Mesenchymal stem cell (in vitro differentiated cells and primary cell): ENCODE measurements around the gene PHKB.

ENCODE experiments used
- DNase-seq: peaks from one replicate; pipeline ENCODE4 v3.0.0-alpha.2; 2013
- H2AFZ ChIP-seq: one replicate; pipeline ENCODE4 v1.6.1; 2013; ENCODE audit warnings: low read depth, mild to moderate bottlenecking, control low read depth, inconsistent platforms, low read length, moderate library complexity
- H2AK5ac ChIP-seq: 2 replicates; pipeline ENCODE4 v1.6.1; 2013; ENCODE audit warnings: low read length, moderate library complexity, mild to moderate bottlenecking, inconsistent platforms; ENCODE audit not compliant: severe bottlenecking
- H2BK120ac ChIP-seq: one replicate; pipeline ENCODE4 v1.6.1; 2013; ENCODE audit warnings: low read depth, mild to moderate bottlenecking, inconsistent platforms, low read length, moderate library complexity
- H2BK12ac ChIP-seq, 2 experiments: one replicate each; pipeline ENCODE4 v1.6.1; 2013; ENCODE audit warnings: inconsistent platforms in 2 of 2, low read length in 2 of 2, mild to moderate bottlenecking in 2 of 2, moderate library complexity in 2 of 2, control low read depth in 1 of 2
- H2BK15ac ChIP-seq: one replicate; pipeline ENCODE4 v1.6.1; 2013; ENCODE audit warnings: mild to moderate bottlenecking, low read depth, inconsistent platforms; ENCODE audit not compliant: poor library complexity, severe bottlenecking
- H2BK5ac ChIP-seq: 2 replicates; pipeline ENCODE4 v1.6.1; 2013; ENCODE audit warnings: low read depth, mild to moderate bottlenecking, low read length, control low read depth, inconsistent platforms; ENCODE audit not compliant: poor library complexity, severe bottlenecking
- H3K14ac ChIP-seq, 2 experiments: one replicate each; pipeline ENCODE4 v1.6.1; 2013; ENCODE audit warnings: inconsistent platforms in 2 of 2, low read length in 2 of 2, control low read depth in 1 of 2, mild to moderate bottlenecking in 1 of 2, moderate library complexity in 1 of 2
- H3K18ac ChIP-seq, 2 experiments: one replicate each; pipeline ENCODE4 v1.6.1; 2013; ENCODE audit warnings: inconsistent platforms in 2 of 2, low read length in 2 of 2, control low read depth in 1 of 2, low read depth in 1 of 2, mild to moderate bottlenecking in 1 of 2
- H3K23ac ChIP-seq, 2 experiments: one replicate each; pipeline ENCODE4 v1.6.1; 2013; ENCODE audit warnings: inconsistent platforms in 2 of 2, low read length in 2 of 2, mild to moderate bottlenecking in 2 of 2, moderate library complexity in 2 of 2, control low read depth in 1 of 2
- H3K27ac ChIP-seq: 2 replicates; pipeline ENCODE4 v1.5.1; 2013; ENCODE audit warnings: mild to moderate bottlenecking, moderate library complexity, low read length, control low read depth, inconsistent platforms; ENCODE audit not compliant: poor library complexity, severe bottlenecking
- H3K27me3 ChIP-seq, 2 experiments: 2 replicates each; pipeline versions ENCODE4 v1.6.1 to v1.7.0; 2013; ENCODE audit warnings: low read length in 2 of 2, mild to moderate bottlenecking in 2 of 2, moderate library complexity in 2 of 2, control low read depth in 1 of 2, inconsistent platforms in 1 of 2; ENCODE audit not compliant: control insufficient read depth in 1 of 2, insufficient read depth in 1 of 2
- H3K36me3 ChIP-seq, 2 experiments: 2 replicates each; pipeline versions ENCODE4 v1.6.1 to v1.7.0; 2013; ENCODE audit warnings: low read length in 2 of 2, control low read depth in 1 of 2, inconsistent platforms in 1 of 2, low read depth in 1 of 2, mild to moderate bottlenecking in 1 of 2; ENCODE audit not compliant: insufficient read depth in 2 of 2, control insufficient read depth in 1 of 2
- H3K4ac ChIP-seq, 2 experiments: one replicate each; pipeline ENCODE4 v1.6.1; 2013; ENCODE audit warnings: inconsistent platforms in 2 of 2, low read length in 2 of 2, mild to moderate bottlenecking in 2 of 2, moderate library complexity in 2 of 2, control low read depth in 1 of 2, low read depth in 1 of 2
- H3K4me1 ChIP-seq: 2 replicates; pipeline ENCODE4 v1.6.1; 2013; ENCODE audit warnings: low read depth, low read length, control low read depth; ENCODE audit not compliant: control insufficient read depth, insufficient read depth
- H3K4me2 ChIP-seq: 2 replicates; pipeline ENCODE4 v1.6.1; 2013; ENCODE audit warnings: low read length, mild to moderate bottlenecking, inconsistent platforms; ENCODE audit not compliant: poor library complexity, severe bottlenecking
- H3K4me3 ChIP-seq, 2 experiments: 2 replicates each; pipeline versions ENCODE4 v1.5.1 to v1.7.0; 2013; ENCODE audit warnings: low read length in 2 of 2, mild to moderate bottlenecking in 2 of 2, control low read depth in 1 of 2, low read depth in 1 of 2; ENCODE audit not compliant: insufficient read depth in 1 of 2
- H3K79me1 ChIP-seq: replicated peaks from 2 replicates; pipeline ENCODE4 v1.6.1; 2013; ENCODE audit warnings: mild to moderate bottlenecking, control low read depth, low read length, inconsistent platforms; ENCODE audit not compliant: poor library complexity, severe bottlenecking
- H3K9ac ChIP-seq: 2 replicates; pipeline ENCODE4 v1.7.0; 2013; ENCODE audit warnings: mild to moderate bottlenecking, low read length, moderate library complexity
- H3K9me3 ChIP-seq: 2 replicates; pipeline ENCODE4 v1.7.0; 2013; ENCODE audit warnings: mild to moderate bottlenecking, low read length; ENCODE audit not compliant: control insufficient read depth
- H4K8ac ChIP-seq: one replicate; pipeline ENCODE4 v1.6.1; 2013; ENCODE audit warnings: inconsistent platforms, mild to moderate bottlenecking, low read length, moderate library complexity
- H4K91ac ChIP-seq: one replicate; pipeline ENCODE4 v1.6.1; 2013; ENCODE audit warnings: mild to moderate bottlenecking, low read length, inconsistent platforms
- WGBS: methylation state at CpG from one replicate; pipeline ENCODE4 v1.1.7; 2013; ENCODE audit warnings: mixed read lengths; 5-methylcytosine and 5-hydroxymethylcytosine counted together

Gene PHKB

DNA sequence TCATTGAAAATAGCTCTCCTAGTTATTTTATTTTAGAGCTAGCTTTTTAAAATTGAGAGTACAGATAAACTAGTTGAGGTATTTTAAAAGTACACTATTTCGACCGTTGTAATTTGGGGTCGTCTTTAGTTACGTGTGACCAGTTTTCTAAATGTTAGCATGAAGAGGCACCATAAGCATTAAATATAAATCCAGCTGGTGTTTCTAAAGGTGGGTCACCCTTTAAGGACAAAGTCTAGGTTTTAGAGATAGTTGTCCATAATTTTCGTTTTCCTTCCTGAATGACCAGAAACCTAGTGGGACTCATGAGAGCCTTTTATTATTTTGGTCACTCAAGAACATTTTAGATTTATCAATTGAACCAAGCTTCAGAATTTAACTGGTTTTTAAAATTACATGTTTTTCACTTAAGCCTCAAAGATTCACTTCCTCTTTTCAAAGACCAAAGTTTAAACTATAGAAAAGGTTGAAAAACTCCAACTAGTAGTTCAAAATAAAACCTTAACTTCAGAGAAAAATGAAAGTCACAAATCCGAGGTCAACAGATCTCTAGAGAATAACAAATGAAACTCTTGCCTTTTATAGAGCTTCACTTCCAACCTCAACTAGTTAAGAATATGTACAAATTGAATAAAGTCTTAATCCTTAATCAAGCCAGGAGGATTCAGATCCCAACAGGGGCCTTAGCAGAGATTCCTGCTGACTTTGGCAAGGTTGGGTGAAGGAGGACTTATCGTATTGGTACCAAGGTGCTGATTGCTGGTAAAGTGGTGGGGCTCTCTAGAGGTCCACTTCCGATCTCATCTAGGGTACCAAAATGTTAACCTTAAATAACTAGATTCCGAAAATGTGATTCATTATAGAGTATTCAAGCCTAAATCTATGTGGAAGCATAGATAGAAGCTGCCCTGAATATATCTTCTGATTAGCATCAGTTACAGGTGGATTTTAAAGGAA lies 32.5 kb downstream of the PHKB start:
- WGBS, result 80% methylated on average over 5 of the region's 9 CpGs
- H2BK5ac ChIP-seq, result no peak overlapping the region

DNA sequence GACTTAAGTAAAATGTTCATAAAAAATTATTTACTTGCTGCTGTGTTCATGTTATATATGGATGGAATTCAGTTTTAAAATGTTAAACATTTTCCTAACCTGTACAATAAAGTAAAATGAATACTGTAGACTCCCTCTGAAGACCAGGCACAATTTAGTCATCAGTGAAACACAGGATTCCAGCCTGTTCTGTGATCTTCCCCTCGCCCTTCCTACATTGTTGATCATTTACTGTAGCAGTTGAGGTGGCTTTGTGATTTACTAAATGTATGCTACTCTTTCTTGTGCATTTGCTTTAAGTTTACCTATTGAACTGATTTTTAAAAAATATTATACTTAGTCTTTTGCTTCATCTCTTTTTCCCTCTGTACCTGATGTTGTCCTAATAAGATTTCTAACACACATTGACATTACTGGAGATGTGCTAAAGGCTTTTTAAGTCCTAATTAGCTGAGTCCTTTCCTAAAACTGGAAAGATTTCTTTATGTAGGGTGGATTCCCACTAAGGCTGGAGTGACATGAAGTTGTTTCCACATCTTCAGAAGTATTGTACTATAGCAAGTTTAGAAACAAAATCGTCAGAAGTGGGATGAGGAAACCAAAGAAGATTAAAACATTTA lies 38.1 kb downstream of the PHKB start:
- no peak overlapping the region for H3K18ac ChIP-seq
- no peak overlapping the region for H4K91ac ChIP-seq
- peaks cover 13% of the 10 kb centered on the region for H3K79me1 ChIP-seq
- H2AK5ac ChIP-seq, result no peak overlapping the region
- H3K14ac ChIP-seq, result no peak overlapping the region
- no peak overlapping the region for H2BK12ac ChIP-seq
- no peak overlapping the region for H3K23ac ChIP-seq
- H4K8ac ChIP-seq, result no peak overlapping the region
- H3K4ac ChIP-seq, result no peak overlapping the region
- no peak overlapping the region for H3K27ac ChIP-seq
- no peak overlapping the region for H3K4me2 ChIP-seq
- H2BK5ac ChIP-seq, result no peak overlapping the region
- no peak overlapping the region for H2BK120ac ChIP-seq
- H2AFZ ChIP-seq, result no peak overlapping the region
- 100% methylated on average over 1 of the region's 2 CpGs for WGBS
- H3K9ac ChIP-seq, result no peak overlapping the region
- no peak overlapping the region for H3K4me3 ChIP-seq
- H3K36me3 ChIP-seq, result peaks cover 7 to 55% of the 10 kb centered on the region in 2 experiments
- H3K4me1 ChIP-seq, result no peaks in the 10 kb centered on the region
- no peak for DNase-seq
- H2BK15ac ChIP-seq, result no peak overlapping the region
- no peaks in the 10 kb centered on the region for H3K9me3 ChIP-seq
- no peaks in the 10 kb centered on the region for H3K27me3 ChIP-seq

More for the DNA sequence above, 32.5 kb downstream of the PHKB start:
- DNase-seq, result no peak
- Histone ChIP-seq H3K9me3 (peaks cover 29% of the 10 kb centered on the region), H3K27ac (no peak overlapping the region), H3K79me1 (peaks cover 21% of the 10 kb centered on the region), H2BK120ac (no peak overlapping the region), H3K4me3 (no peak overlapping the region), H3K14ac (no peak overlapping the region), H3K4ac (no peak overlapping the region), H3K4me2 (no peak overlapping the region), H3K4me1 (no peaks in the 10 kb centered on the region), H3K36me3 (peaks cover 6 to 8% of the 10 kb centered on the region in 2 experiments), H3K9ac (no peak overlapping the region), H4K8ac (no peak overlapping the region), H3K27me3 (no peaks in the 10 kb centered on the region), H2BK12ac (no peak overlapping the region), H3K18ac (no peak overlapping the region), H4K91ac (no peak overlapping the region), H2AFZ (no peak overlapping the region), H2AK5ac (no peak overlapping the region), H3K23ac (no peak overlapping the region), H2BK15ac (no peak overlapping the region)

DNA sequence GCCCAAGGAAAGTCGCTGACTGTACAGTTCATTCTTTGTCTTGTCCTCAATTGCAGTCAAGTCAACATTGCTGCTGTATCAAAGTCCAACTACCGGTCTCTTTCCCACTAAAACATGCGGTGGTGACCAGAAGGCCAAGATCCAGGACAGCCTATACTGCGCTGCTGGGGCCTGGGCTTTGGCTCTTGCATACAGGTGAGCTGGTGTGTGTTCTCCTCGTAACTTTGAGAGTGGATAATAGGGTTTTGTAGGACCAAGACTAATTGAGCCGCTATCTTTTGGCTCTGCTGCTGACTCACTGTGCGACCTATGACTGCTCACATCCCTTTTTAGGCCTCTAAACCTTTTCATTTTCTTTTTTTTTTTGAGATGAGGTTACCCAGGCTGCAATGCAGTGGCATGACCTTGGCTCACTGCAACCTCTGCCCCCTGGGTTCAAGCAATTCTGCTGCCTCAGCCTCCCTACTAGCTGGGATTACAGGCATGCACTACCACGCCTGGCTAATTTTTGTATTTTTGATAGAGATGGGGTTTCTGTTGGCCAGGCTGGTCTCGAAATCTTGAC lies 38.7 kb downstream of the PHKB start:
- Histone ChIP-seq H3K4me2 (no peak overlapping the region), H3K23ac (no peak overlapping the region), H3K9ac (no peak overlapping the region), H3K4me3 (no peak overlapping the region), H3K14ac (no peak overlapping the region), H4K91ac (no peak overlapping the region), H2BK120ac (no peak overlapping the region), H2BK15ac (no peak overlapping the region), H3K36me3 (peaks cover 10 to 61% of the 10 kb centered on the region in 2 experiments), H3K9me3 (no peaks in the 10 kb centered on the region), H2AFZ (no peak overlapping the region), H3K27me3 (no peaks in the 10 kb centered on the region), H3K27ac (no peak overlapping the region), H2AK5ac (no peak overlapping the region), H2BK5ac (no peak overlapping the region), H3K18ac (no peak overlapping the region), H3K4me1 (peaks cover 2% of the 10 kb centered on the region), H2BK12ac (no peak overlapping the region), H4K8ac (peak overlapping the region; percentile 20), H3K79me1 (peaks cover 11% of the 10 kb centered on the region), H3K4ac (no peak overlapping the region)
- no peak for DNase-seq
- WGBS, result 97% methylated on average over 9 of the region's 9 CpGs

DNA sequence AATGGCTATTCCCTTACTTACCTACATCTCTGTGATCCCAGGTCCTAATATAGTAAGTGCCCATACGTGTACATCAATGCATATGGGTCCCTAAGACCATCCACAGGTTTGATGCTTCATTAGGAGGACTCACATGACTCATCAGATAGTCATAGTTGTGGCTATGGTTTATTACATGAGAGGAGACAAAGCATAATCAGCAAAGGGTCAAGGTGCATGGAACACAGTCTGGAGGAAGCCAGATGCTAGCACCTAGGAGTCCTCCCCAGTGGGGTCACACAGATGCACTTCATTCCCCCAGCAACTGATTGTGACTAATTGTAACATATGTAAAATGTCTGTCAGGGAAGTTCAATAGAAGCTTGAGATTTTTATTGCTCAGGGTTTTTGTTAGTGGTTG lies 42.8 kb downstream of the PHKB start:
- peak; percentile 73 for DNase-seq
- H3K27ac ChIP-seq, result no peak overlapping the region

More for the DNA sequence above, 42.8 kb downstream of the PHKB start:
- Histone ChIP-seq H3K9ac (no peak overlapping the region), H2AK5ac (no peak overlapping the region), H2BK5ac (no peak overlapping the region), H2AFZ (no peak overlapping the region), H3K4me3 (no peak overlapping the region), H3K36me3 (peaks cover 15 to 67% of the 10 kb centered on the region in 2 experiments), H3K23ac (no peak overlapping the region), H3K4me1 (peaks cover 8% of the 10 kb centered on the region), H4K91ac (no peak overlapping the region), H3K4me2 (no peak overlapping the region), H2BK120ac (no peak overlapping the region), H3K79me1 (peaks cover 6% of the 10 kb centered on the region), H3K14ac (no peak overlapping the region), H4K8ac (no peak overlapping the region), H2BK15ac (no peak overlapping the region), H3K27me3 (no peaks in the 10 kb centered on the region), H2BK12ac (no peak overlapping the region), H3K18ac (no peak overlapping the region), H3K4ac (no peak overlapping the region), H3K9me3 (no peaks in the 10 kb centered on the region)
- 75% methylated on average over 1 of the region's 1 CpG for WGBS
